ENCODE results near the gene PDLIM3.
"Not testable (repeated sequence)": the region's sequence is repeated elsewhere in the genome, so short reads cannot be mapped to it uniquely, and the experiment has no call there.

PDLIM3 gene

DNA sequence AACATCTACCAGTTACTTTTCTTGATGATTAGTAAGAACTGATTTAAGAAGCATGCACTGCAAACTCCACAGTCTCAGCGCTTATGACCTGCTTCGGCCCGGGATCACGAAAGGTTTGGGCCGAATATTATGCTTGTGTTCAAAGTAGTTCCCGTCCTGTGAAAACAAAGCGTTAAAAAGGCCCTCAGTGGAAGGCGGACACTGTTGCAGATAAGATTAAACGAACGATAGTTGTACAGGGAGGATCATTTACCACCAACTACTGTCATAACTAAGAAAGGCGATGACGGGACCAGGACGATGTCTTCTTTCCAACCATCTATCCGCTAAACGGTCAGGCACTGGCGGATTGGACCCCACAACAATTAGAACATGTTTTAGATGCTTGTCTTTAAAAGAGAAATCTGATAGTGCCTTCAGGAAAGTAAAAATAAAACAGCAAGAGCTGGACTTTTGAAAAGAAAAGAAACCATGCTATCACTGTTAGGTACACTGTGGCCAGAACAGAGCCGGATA is 21.1 kb downstream of the PDLIM3 start:
- Histone ChIP-seq H2AFZ (ENCODE audit: low read length) (no peak overlapping the region), H3K4me2 (ENCODE audit: low read depth, low read length) (no peak overlapping the region), H3K27ac (ENCODE audit: low read length) (no peak overlapping the region), H3F3A (ENCODE audit: insufficient read depth, low read length) (no peaks in the 10 kb centered on the region), H3K9ac (ENCODE audit: low read length) (no peak overlapping the region), H3K4me1 (ENCODE audit: low read length) (0 out of 2 replicates have a peak, but pooled peaks cover 3% of the 10 kb centered on the region), H3K9me3 (replicated peaks; ENCODE audit: insufficient read depth, low read length) (no peaks in the 10 kb centered on the region), H3K36me3 (replicated peaks; ENCODE audit: insufficient read depth, low read length) (no peaks in the 10 kb centered on the region), H3K4me3 (ENCODE audit: low read length) (no peak overlapping the region), H4K20me1 (ENCODE audit: insufficient read depth, low read length) (no peaks in the 10 kb centered on the region), H3K79me2 (ENCODE audit: low read length) (no peaks in the 10 kb centered on the region), H3K9me2 (replicated peaks; ENCODE audit: insufficient read depth, low read length) (no peaks in the 10 kb centered on the region), H3K27me3 (replicated peaks; ENCODE audit: insufficient read depth, low read length) (no peaks in the 10 kb centered on the region)
- no peak for TF ChIP-seq EZH2phosphoT487 (IDR thresholded peaks at IDR 0.05; ENCODE audit: low read length)
- TF ChIP-seq EZH2 (optimal IDR thresholded peaks at IDR 0.05; ENCODE audit: low read depth, low read length): no peak
- TF ChIP-seq, protein P1, sequence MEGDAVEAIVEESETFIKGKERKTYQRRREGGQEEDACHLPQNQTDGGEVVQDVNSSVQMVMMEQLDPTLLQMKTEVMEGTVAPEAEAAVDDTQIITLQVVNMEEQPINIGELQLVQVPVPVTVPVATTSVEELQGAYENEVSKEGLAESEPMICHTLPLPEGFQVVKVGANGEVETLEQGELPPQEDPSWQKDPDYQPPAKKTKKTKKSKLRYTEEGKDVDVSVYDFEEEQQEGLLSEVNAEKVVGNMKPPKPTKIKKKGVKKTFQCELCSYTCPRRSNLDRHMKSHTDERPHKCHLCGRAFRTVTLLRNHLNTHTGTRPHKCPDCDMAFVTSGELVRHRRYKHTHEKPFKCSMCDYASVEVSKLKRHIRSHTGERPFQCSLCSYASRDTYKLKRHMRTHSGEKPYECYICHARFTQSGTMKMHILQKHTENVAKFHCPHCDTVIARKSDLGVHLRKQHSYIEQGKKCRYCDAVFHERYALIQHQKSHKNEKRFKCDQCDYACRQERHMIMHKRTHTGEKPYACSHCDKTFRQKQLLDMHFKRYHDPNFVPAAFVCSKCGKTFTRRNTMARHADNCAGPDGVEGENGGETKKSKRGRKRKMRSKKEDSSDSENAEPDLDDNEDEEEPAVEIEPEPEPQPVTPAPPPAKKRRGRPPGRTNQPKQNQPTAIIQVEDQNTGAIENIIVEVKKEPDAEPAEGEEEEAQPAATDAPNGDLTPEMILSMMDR (IDR thresholded peaks at IDR 0.05; ENCODE audit: low read length): no peak
- no peak for DNase-seq

DNA sequence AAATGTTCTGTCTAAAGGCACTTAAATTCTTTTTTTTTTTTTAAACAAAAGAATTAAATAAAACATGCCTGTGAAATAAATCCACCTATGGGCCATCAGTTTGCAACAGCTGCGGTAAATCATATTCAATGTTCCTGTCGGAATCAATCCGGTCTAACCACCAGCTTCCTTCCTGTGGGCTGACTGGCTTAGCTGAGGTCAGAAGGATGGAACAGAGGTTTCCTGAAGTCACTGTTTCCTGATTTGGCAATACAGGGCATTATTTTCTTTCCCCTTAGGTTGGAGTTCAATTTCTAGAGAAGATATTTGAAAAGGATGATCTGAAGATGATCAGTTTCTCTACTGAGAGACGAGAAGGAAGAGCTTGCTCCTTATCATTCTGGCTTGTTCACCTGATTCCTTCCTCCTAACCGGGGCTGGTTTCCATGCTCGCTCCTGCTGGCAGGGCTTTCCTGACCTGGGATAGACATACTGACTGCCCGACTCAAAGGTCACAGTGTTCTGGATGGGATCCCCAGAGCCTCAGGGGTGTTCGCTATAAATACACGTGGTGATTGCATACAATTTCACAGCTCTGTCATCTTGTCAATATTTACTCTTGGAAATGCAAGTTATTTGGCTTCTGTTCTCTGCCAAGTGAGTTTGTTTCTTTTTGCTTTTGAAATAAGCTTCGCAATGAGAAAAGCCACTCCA is 21.7 kb downstream of the PDLIM3 start:
- Histone ChIP-seq H3K27ac (ENCODE audit: low read length) (no peak overlapping the region), H3K4me1 (ENCODE audit: low read length) (0 out of 2 replicates have a peak, but pooled peaks cover 3% of the 10 kb centered on the region), H3K4me2 (ENCODE audit: low read depth, low read length) (no peak overlapping the region), H3K9me3 (replicated peaks; ENCODE audit: insufficient read depth, low read length) (no peaks in the 10 kb centered on the region), H2AFZ (ENCODE audit: low read length) (no peak overlapping the region), H4K20me1 (ENCODE audit: insufficient read depth, low read length) (no peaks in the 10 kb centered on the region), H3K27me3 (replicated peaks; ENCODE audit: insufficient read depth, low read length) (no peaks in the 10 kb centered on the region), H3F3A (ENCODE audit: insufficient read depth, low read length) (no peaks in the 10 kb centered on the region), H3K36me3 (replicated peaks; ENCODE audit: insufficient read depth, low read length) (no peaks in the 10 kb centered on the region), H3K9ac (ENCODE audit: low read length) (no peak overlapping the region), H3K4me3 (ENCODE audit: low read length) (no peak overlapping the region), H3K9me2 (replicated peaks; ENCODE audit: insufficient read depth, low read length) (no peaks in the 10 kb centered on the region), H3K79me2 (ENCODE audit: low read length) (no peaks in the 10 kb centered on the region)
- TF ChIP-seq EZH2 (optimal IDR thresholded peaks at IDR 0.05; ENCODE audit: low read depth, low read length) (no peak), EZH2phosphoT487 (IDR thresholded peaks at IDR 0.05; ENCODE audit: low read length) (no peak)
- TF ChIP-seq, protein P1 (IDR thresholded peaks at IDR 0.05; ENCODE audit: low read length): no peak
- no peak for DNase-seq

DNA sequence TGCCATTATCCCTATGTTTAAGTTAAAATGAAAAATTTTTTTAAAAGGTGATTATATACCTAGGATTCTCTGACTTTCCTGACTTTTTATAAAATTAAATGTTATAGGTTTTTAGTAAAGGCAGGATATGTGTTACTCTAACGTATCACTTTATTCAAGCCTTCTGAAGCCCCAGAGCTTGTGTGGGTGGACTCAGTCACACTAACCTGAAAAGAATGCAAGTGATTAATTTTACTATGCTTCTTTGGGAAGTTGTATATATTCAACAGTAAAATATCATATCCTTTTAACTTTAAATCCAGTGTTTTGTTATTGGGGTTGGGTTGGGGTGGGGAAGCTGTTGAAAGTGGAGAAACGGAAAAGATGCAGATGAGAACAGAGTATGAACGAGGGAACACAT is 22.8 kb downstream of the PDLIM3 start:
- Histone ChIP-seq H3F3A (ENCODE audit: insufficient read depth, low read length) (no peaks in the 10 kb centered on the region), H4K20me1 (ENCODE audit: insufficient read depth, low read length) (no peaks in the 10 kb centered on the region), H3K9me3 (replicated peaks; ENCODE audit: insufficient read depth, low read length) (no peaks in the 10 kb centered on the region), H3K79me2 (ENCODE audit: low read length) (no peaks in the 10 kb centered on the region), H3K36me3 (replicated peaks; ENCODE audit: insufficient read depth, low read length) (no peaks in the 10 kb centered on the region), H3K27me3 (replicated peaks; ENCODE audit: insufficient read depth, low read length) (no peaks in the 10 kb centered on the region), H3K27ac (ENCODE audit: low read length) (no peak overlapping the region), H3K9ac (ENCODE audit: low read length) (no peak overlapping the region), H3K9me2 (replicated peaks; ENCODE audit: insufficient read depth, low read length) (no peaks in the 10 kb centered on the region), H3K4me3 (ENCODE audit: low read length) (no peak overlapping the region), H2AFZ (ENCODE audit: low read length) (no peak overlapping the region), H3K4me1 (ENCODE audit: low read length) (0 out of 2 replicates have a peak, but pooled peaks cover 3% of the 10 kb centered on the region), H3K4me2 (ENCODE audit: low read depth, low read length) (no peak overlapping the region)
- TF ChIP-seq EZH2 (optimal IDR thresholded peaks at IDR 0.05; ENCODE audit: low read depth, low read length): no peak
- no peak for TF ChIP-seq EZH2phosphoT487 (IDR thresholded peaks at IDR 0.05; ENCODE audit: low read length)
- TF ChIP-seq, protein P1 (IDR thresholded peaks at IDR 0.05; ENCODE audit: low read length): no peak
- DNase-seq: no peak

DNA sequence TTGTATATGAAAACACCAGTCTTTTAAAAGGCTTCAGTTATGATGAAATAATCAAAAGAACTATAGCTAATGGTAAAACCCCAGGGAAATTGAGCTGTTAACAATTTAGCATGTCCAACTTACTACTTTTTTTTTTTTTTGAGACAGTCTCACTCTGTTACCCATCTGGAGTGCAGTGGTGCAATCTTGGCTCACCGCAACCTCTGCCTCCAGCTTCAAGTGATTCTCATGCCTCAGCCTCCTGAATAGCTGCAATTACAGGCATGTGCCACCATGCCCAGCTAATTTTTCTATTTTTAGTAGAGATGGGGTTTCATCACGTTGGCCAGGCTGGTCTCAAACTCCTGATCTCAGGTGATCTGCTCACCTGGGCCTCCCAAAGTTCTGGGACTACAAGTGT is 24.1 kb downstream of the PDLIM3 start:
- H3K9ac ChIP-seq (ENCODE audit: low read length); H3K9me3 ChIP-seq (replicated peaks; ENCODE audit: insufficient read depth, low read length); H3K4me3 ChIP-seq (ENCODE audit: low read length); H2AFZ ChIP-seq (ENCODE audit: low read length); H4K20me1 ChIP-seq (ENCODE audit: insufficient read depth, low read length); H3K9me2 ChIP-seq (replicated peaks; ENCODE audit: insufficient read depth, low read length); DNase-seq; H3K4me2 ChIP-seq (ENCODE audit: low read depth, low read length); H3K4me1 ChIP-seq (ENCODE audit: low read length); H3F3A ChIP-seq (ENCODE audit: insufficient read depth, low read length); H3K27me3 ChIP-seq (replicated peaks; ENCODE audit: insufficient read depth, low read length); H3K27ac ChIP-seq (ENCODE audit: low read length); H3K79me2 ChIP-seq (ENCODE audit: low read length); H3K36me3 ChIP-seq (replicated peaks; ENCODE audit: insufficient read depth, low read length): not testable (repeated sequence)

Measured in MM.1S (cell line).